Smooth muscle cell (in vitro differentiated cells): Measurements from ENCODE around the gene NPTX1. TPM values are rescaled to one million over a fixed set of nuclear protein-coding genes. Genes with fewer than 3 reads are reported as not detected.

Experiments
- DNase-seq: peaks from one replicate; lab custom pipeline; 2025; ENCODE audit not compliant: unreplicated experiment; lab: John Stamatoyannopoulos, UW
- H2AFZ ChIP-seq: fragments of 200-600 bp; sonication (generic); 2 replicates; pipeline ENCODE4 v1.6.0; 2016; ENCODE audit warnings: antibody characterized with exemption, low read depth, mild to moderate bottlenecking
- H3F3A ChIP-seq: fragments of 200-600 bp; sonication (generic); 2 replicates; pipeline ENCODE4 v1.6.0; 2017; ENCODE audit warnings: antibody characterized with exemption, low read depth
- H3K27ac ChIP-seq: fragments of 200-600 bp; sonication (generic); 2 replicates; pipeline ENCODE4 v1.5.1; 2016; ENCODE audit warnings: low read depth, mild to moderate bottlenecking
- H3K27me3 ChIP-seq: fragments of 200-600 bp; sonication (generic); 2 replicates; pipeline ENCODE4 v1.6.1; 2016; ENCODE audit warnings: low read depth, mild to moderate bottlenecking
- H3K36me3 ChIP-seq: fragments of 200-600 bp; sonication (generic); 2 replicates; pipeline ENCODE4 v1.5.1; 2016; ENCODE audit warnings: low read depth
- H3K4me1 ChIP-seq: fragments of 200-600 bp; sonication (generic); 2 replicates; pipeline ENCODE4 v1.5.1; 2016; ENCODE audit warnings: low read depth
- H3K4me2 ChIP-seq: fragments of 200-600 bp; sonication (generic); 2 replicates; pipeline ENCODE4 v1.6.0; 2016; ENCODE audit warnings: mild to moderate bottlenecking
- H3K4me3 ChIP-seq: fragments of 200-600 bp; sonication (generic); 2 replicates; pipeline ENCODE4 v1.5.1; 2016; ENCODE audit warnings: mild to moderate bottlenecking
- H3K79me2 ChIP-seq: fragments of 200-600 bp; sonication (generic); 2 replicates; pipeline ENCODE4 v1.6.0; 2016; ENCODE audit warnings: low read depth, mild to moderate bottlenecking
- H3K9ac ChIP-seq: fragments of 200-600 bp; sonication (generic); 2 replicates; pipeline ENCODE4 v1.6.0; 2016; ENCODE audit warnings: low read depth
- H3K9me3 ChIP-seq: fragments of 200-600 bp; sonication (generic); replicated peaks from 2 replicates; pipeline ENCODE4 v1.5.1; 2016; ENCODE audit warnings: low read depth
- H4K20me1 ChIP-seq: fragments of 200-600 bp; sonication (generic); 2 replicates; pipeline ENCODE4 v1.6.0; 2016; ENCODE audit warnings: low read depth
- WGBS: methylation state at CpG from one replicate; pipeline ENCODE4 v1.1.7; 2016; ENCODE audit warnings: low lambda C conversion rate; 5-methylcytosine and 5-hydroxymethylcytosine counted together
- polyA plus RNA-seq: library from polyadenylated mRNA; unstranded; fragments of >200 nt; fragmentation: Nextera tagmentation; extraction: Ambion mirVana; gene quantifications from 2 replicates; pipeline ENCODE4 v1.2.1, GENCODE V29; 2016
- total RNA-seq: library from RNA; depleted of rRNA; stranded (reverse); fragments of >200 nt; gene quantifications from 2 replicates; pipeline ENCODE4 v1.2.3, GENCODE V29; 2014
- TF ChIP-seq, protein P1 (sequence below): fragments of 200-600 bp; sonication (generic); IDR thresholded peaks from 2 replicates; pipeline ENCODE4 v1.5.1; 2017; ENCODE audit warnings: borderline replicate concordance, mild to moderate bottlenecking, antibody characterized with exemption; ENCODE audit not compliant: insufficient read depth, poor library complexity, severe bottlenecking

Gene NPTX1
- total and polyA plus RNA-seq, 2 experiments from 2014 or later = 1.8 to 5.9 TPM

- DNase-seq = no peak
- H3K4me1 ChIP-seq = no peaks in the 10 kb centered on the region
- no peaks in the 10 kb centered on the region for H4K20me1 ChIP-seq
- no peaks in the 10 kb centered on the region for H3K79me2 ChIP-seq
- no peak overlapping the region for H3K4me2 ChIP-seq
- 70% methylated on average over 10 of the region's 10 CpGs for WGBS
- no peaks in the 10 kb centered on the region for H3K27me3 ChIP-seq
- H2AFZ ChIP-seq = no peak overlapping the region
- peaks cover 5% of the 10 kb centered on the region for H3F3A ChIP-seq
- no peak overlapping the region for H3K4me3 ChIP-seq
- TF ChIP-seq, protein P1, sequence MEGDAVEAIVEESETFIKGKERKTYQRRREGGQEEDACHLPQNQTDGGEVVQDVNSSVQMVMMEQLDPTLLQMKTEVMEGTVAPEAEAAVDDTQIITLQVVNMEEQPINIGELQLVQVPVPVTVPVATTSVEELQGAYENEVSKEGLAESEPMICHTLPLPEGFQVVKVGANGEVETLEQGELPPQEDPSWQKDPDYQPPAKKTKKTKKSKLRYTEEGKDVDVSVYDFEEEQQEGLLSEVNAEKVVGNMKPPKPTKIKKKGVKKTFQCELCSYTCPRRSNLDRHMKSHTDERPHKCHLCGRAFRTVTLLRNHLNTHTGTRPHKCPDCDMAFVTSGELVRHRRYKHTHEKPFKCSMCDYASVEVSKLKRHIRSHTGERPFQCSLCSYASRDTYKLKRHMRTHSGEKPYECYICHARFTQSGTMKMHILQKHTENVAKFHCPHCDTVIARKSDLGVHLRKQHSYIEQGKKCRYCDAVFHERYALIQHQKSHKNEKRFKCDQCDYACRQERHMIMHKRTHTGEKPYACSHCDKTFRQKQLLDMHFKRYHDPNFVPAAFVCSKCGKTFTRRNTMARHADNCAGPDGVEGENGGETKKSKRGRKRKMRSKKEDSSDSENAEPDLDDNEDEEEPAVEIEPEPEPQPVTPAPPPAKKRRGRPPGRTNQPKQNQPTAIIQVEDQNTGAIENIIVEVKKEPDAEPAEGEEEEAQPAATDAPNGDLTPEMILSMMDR = no peak
- H3K9me3 ChIP-seq = no peaks in the 10 kb centered on the region
- no peaks in the 10 kb centered on the region for H3K36me3 ChIP-seq
- H3K27ac ChIP-seq = no peak overlapping the region
- H3K9ac ChIP-seq = no peak overlapping the region
Measured at GRCh38 chr17:80520810-80521455, 44.5 kb upstream of the NPTX1 start.

GRCh38 chr17:80519091-80519781 is 42.8 kb upstream of the NPTX1 start:
- no peaks in the 10 kb centered on the region for H4K20me1 ChIP-seq
- TF ChIP-seq, protein P1 = no peak
- 83% methylated on average over 7 of the region's 7 CpGs for WGBS

GRCh38 chr17:80518392-80518791 is 42.0 kb upstream of the NPTX1 start:
- no peaks in the 10 kb centered on the region for H3K27me3 ChIP-seq
- no CpG with 5 or more reads among the region's 1 CpG for WGBS
- TF ChIP-seq, protein P1 = no peak
- H3K9me3 ChIP-seq = no peaks in the 10 kb centered on the region
- no peaks in the 10 kb centered on the region for H3F3A ChIP-seq
- H3K4me3 ChIP-seq = no peak overlapping the region
- H2AFZ ChIP-seq = no peak overlapping the region
- H3K27ac ChIP-seq = no peak overlapping the region
- no peaks in the 10 kb centered on the region for H4K20me1 ChIP-seq
- H3K79me2 ChIP-seq = no peaks in the 10 kb centered on the region
- no peak overlapping the region for H3K9ac ChIP-seq
- H3K4me1 ChIP-seq = no peaks in the 10 kb centered on the region
- H3K4me2 ChIP-seq = no peak overlapping the region
- no peaks in the 10 kb centered on the region for H3K36me3 ChIP-seq
- DNase-seq = no peak

More at GRCh38 chr17:80519091-80519781, 42.8 kb upstream of the NPTX1 start:
- Histone ChIP-seq H3F3A (peaks cover 2% of the 10 kb centered on the region), H2AFZ (no peak overlapping the region), H3K4me3 (no peak overlapping the region), H3K27me3 (no peaks in the 10 kb centered on the region), H3K27ac (no peak overlapping the region), H3K36me3 (no peaks in the 10 kb centered on the region), H3K4me2 (no peak overlapping the region), H3K4me1 (no peaks in the 10 kb centered on the region), H3K79me2 (no peaks in the 10 kb centered on the region), H3K9ac (no peak overlapping the region), H3K9me3 (no peaks in the 10 kb centered on the region)
- DNase-seq = no peak
